SK-MEL-5 (cell line): ENCODE data around the gene RELB. TPM values are rescaled to one million over a fixed set of nuclear protein-coding genes. Genes with fewer than 3 reads are reported as not detected.

Experiments used
- DNase-seq: peaks from one replicate; pipeline ENCODE4 v3.0.0-alpha.2; 2016; ENCODE audit warnings: low read depth, low spot score
- in situ Hi-C: cut with HindIII; loops from 2 replicates; pipeline ENCODE4 v1.10.0; 2016; ENCODE audit warnings: low sequenced_read_pairs, high pct_unique_total_duplicates, low pct_unique_long_range_greater_than_20kb
- total RNA-seq: library from RNA; depleted of rRNA; stranded (reverse); fragments of >200 nt; shearing (Covaris generic); gene quantifications from 2 replicates; pipeline ENCODE4 v1.2.3, GENCODE V29; 2014

RELB gene
- total RNA-seq, 1 experiment from 2014 or later: 4.0 TPM

GRCh38 chr19:45045671-45046353 lies 44.5 kb downstream of the RELB start:
- DNase-seq: peak; percentile 61
- in situ Hi-C loops: no loop called here

GRCh38 chr19:45046355-45046754 lies 45.1 kb downstream of the RELB start:
- in situ Hi-C loops: no loop called here
- no peak for DNase-seq

GRCh38 chr19:45047188-45047797 lies 46.0 kb downstream of the RELB start:
- in situ Hi-C loops: no loop called here
- no peak for DNase-seq

- DNase-seq: no peak
- in situ Hi-C loops: no loop called here
Observed at GRCh38 chr19:45049073-45049736, 47.9 kb downstream of the RELB start.

GRCh38 chr19:45050036-45050435 lies 48.8 kb downstream of the RELB start:
- in situ Hi-C loops: no loop called here

GRCh38 chr19:45051929-45052579 lies 50.8 kb downstream of the RELB start:
- in situ Hi-C loops: no loop called here
- DNase-seq: no peak

More at GRCh38 chr19:45050036-45050435, 48.8 kb downstream of the RELB start:
- DNase-seq: no peak

- no peak for DNase-seq
- in situ Hi-C loops: no loop called here
Observed at GRCh38 chr19:45056831-45057230, 55.6 kb downstream of the RELB start.

- in situ Hi-C loops: no loop called here
- no peak for DNase-seq
Observed at GRCh38 chr19:45057444-45057843, 56.2 kb downstream of the RELB start.

- no peak for DNase-seq
- in situ Hi-C loops: no loop called here
Observed at GRCh38 chr19:45058622-45059159, 57.4 kb downstream of the RELB start.

GRCh38 chr19:45059258-45059965 lies 58.1 kb downstream of the RELB start:
- peak; percentile 86 for DNase-seq
- in situ Hi-C loops: no loop called here

GRCh38 chr19:45061965-45062364 lies 60.7 kb downstream of the RELB start:
- DNase-seq: no peak
- in situ Hi-C loops: no loop called here

GRCh38 chr19:45063851-45064801 lies 62.9 kb downstream of the RELB start:
- no peak for DNase-seq
- in situ Hi-C loops: no loop called here

- DNase-seq: no peak
- in situ Hi-C loops: no loop called here
Observed at GRCh38 chr19:45066921-45067661, 65.8 kb downstream of the RELB start.

GRCh38 chr19:45068041-45068440 lies 66.8 kb downstream of the RELB start:
- in situ Hi-C loops: no loop called here
- no peak for DNase-seq

GRCh38 chr19:45069056-45069455 lies 67.8 kb downstream of the RELB start:
- in situ Hi-C loops: no loop called here
- DNase-seq: peak; percentile 52

GRCh38 chr19:45070214-45070613 lies 69.0 kb downstream of the RELB start:
- DNase-seq: no peak
- in situ Hi-C loops: no loop called here
